ENCODE data around the gene CDAN1.

CDAN1 gene

DNA sequence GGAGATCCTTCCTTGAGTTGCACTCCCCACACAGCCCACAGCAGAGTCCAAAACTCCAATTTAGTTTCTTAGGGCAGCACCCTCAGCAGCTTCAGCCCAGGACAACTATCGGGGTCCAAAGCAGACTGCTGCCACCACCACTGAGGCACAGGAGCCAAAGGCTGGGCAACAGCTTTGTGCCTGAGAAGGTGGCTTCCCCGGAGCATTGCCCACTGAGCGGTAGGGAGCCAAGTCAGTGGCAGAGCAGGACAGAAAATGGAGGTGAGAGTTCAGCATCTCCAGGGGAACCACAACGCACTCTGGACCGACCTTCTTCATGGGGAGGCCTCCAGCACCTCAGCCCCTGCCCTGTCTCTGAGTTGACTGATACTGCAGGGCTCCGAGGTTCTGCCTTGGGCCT is 43.4 kb downstream of the CDAN1 start:
- in situ Hi-C loops (cut with HindIII; ENCODE audit: low sequenced_read_pairs) = no loop called here
- no peak for DNase-seq (ENCODE audit: low read depth, low spot score)
- H3K4me3 ChIP-seq (ENCODE audit: low read depth, low read length) = no peak overlapping the region
- no peak for TF ChIP-seq CTCF (IDR thresholded peaks at IDR 0.05; ENCODE audit: low read depth, low read length)

GRCh38 chr15:42692997-42693396 is 43.9 kb downstream of the CDAN1 start:
- H3K4me3 ChIP-seq (ENCODE audit: low read depth, low read length) = no peak overlapping the region
- TF ChIP-seq CTCF (IDR thresholded peaks at IDR 0.05; ENCODE audit: low read depth, low read length) = no peak
- in situ Hi-C loops (cut with HindIII; ENCODE audit: low sequenced_read_pairs) = no loop called here
- no peak for DNase-seq (ENCODE audit: low read depth, low spot score)

- no peak overlapping the region for H3K4me3 ChIP-seq (ENCODE audit: low read depth, low read length)
- no peak for DNase-seq (ENCODE audit: low read depth, low spot score)
- in situ Hi-C loops (cut with HindIII; ENCODE audit: low sequenced_read_pairs) = no loop called here
- TF ChIP-seq CTCF (IDR thresholded peaks at IDR 0.05; ENCODE audit: low read depth, low read length) = no peak
Measured at GRCh38 chr15:42692536-42692935, 44.4 kb downstream of the CDAN1 start.

GRCh38 chr15:42691770-42692169 is 45.2 kb downstream of the CDAN1 start:
- in situ Hi-C loops (cut with HindIII; ENCODE audit: low sequenced_read_pairs) = no loop called here
- no peak for TF ChIP-seq CTCF (IDR thresholded peaks at IDR 0.05; ENCODE audit: low read depth, low read length)
- H3K4me3 ChIP-seq (ENCODE audit: low read depth, low read length) = no peak overlapping the region
- DNase-seq (ENCODE audit: low read depth, low spot score) = no peak

- in situ Hi-C loops (cut with HindIII; ENCODE audit: low sequenced_read_pairs) = no loop called here
- no peak for TF ChIP-seq CTCF (IDR thresholded peaks at IDR 0.05; ENCODE audit: low read depth, low read length)
- no peak for DNase-seq (ENCODE audit: low read depth, low spot score)
- H3K4me3 ChIP-seq (ENCODE audit: low read depth, low read length) = no peak overlapping the region
Measured at GRCh38 chr15:42691308-42691707, 45.6 kb downstream of the CDAN1 start.

GRCh38 chr15:42688301-42688700 is 48.6 kb downstream of the CDAN1 start:
- no peak for DNase-seq (ENCODE audit: low read depth, low spot score)
- no peak for TF ChIP-seq CTCF (IDR thresholded peaks at IDR 0.05; ENCODE audit: low read depth, low read length)
- no peak overlapping the region for H3K4me3 ChIP-seq (ENCODE audit: low read depth, low read length)
- in situ Hi-C loops (cut with HindIII; ENCODE audit: low sequenced_read_pairs) = no loop called here

DNA sequence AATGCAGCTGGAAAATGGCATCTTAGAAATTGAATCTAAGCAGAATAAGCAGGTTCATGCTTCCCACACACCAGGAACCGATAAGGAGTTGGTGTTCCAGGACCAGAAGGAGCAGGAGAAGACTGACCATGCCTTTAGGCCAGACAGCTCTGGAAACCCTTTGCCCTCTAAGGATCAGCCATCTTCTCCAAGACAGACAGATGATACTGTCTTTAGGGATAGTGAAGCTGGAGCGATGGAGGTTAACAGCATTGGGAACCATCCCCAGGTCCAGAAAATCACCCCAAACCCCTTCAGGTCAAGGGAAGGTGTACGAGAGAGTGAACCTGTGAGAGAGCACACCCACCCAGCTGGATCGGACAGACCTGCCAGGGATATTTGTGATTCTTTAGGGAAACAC is 49.2 kb downstream of the CDAN1 start:
- in situ Hi-C loops (cut with HindIII; ENCODE audit: low sequenced_read_pairs) = no loop called here
- no peak overlapping the region for H3K4me3 ChIP-seq (ENCODE audit: low read depth, low read length)
- DNase-seq (ENCODE audit: low read depth, low spot score) = no peak
- no peak for TF ChIP-seq CTCF (IDR thresholded peaks at IDR 0.05; ENCODE audit: low read depth, low read length)

Data from astrocyte of the spinal cord (primary cell).